Activated CD4-positive, alpha-beta memory T cell treated with anti-CD3 and anti-CD28 coated beads, Interleukin-2, amount 10 ng/mL, durations not matched to agents 7 days and 5 days (primary cell): ENCODE measurements around the gene DIDO1. TPM values are rescaled to one million over a fixed set of nuclear protein-coding genes. Genes with fewer than 3 reads are reported as not detected.

Experiments used
- CTCF ChIA-PET: fragments of 350-600 bp; sonication (Branson Sonifier 250); formaldehyde crosslinking; loops from one replicate; lab custom pipeline; 2021; ENCODE audit warnings: antibody characterized with exemption, inconsistent platforms; lab: Charles Lee
- POLR2A ChIA-PET: fragments of 350-600 bp; sonication (Branson Sonifier 250); formaldehyde crosslinking; loops from one replicate; lab custom pipeline; 2021; ENCODE audit warnings: antibody characterized with exemption; lab: Charles Lee
- DNase-seq: peaks from one replicate; pipeline ENCODE4 v3.0.0-alpha.2; 2020
- H3K27ac Mint-ChIP-seq: one replicate; pipeline ENCODE4 v1.8.0; 2021; ENCODE audit warnings: mild to moderate bottlenecking, mixed read lengths
- H3K27me3 Mint-ChIP-seq: one replicate; pipeline ENCODE4 v1.8.0; 2021; ENCODE audit warnings: mixed read lengths
- H3K36me3 Mint-ChIP-seq: one replicate; pipeline ENCODE4 v1.8.0; 2021; ENCODE audit warnings: low read depth, mixed read lengths
- H3K4me1 Mint-ChIP-seq: one replicate; pipeline ENCODE4 v1.8.0; 2021; ENCODE audit warnings: mixed read lengths
- H3K4me3 Mint-ChIP-seq: one replicate; pipeline ENCODE4 v1.8.0; 2021; ENCODE audit warnings: mild to moderate bottlenecking, mixed read lengths
- H3K9me3 Mint-ChIP-seq: one replicate; pipeline ENCODE4 v1.8.0; 2021; ENCODE audit warnings: mixed read lengths
- total RNA-seq, 2 experiments: library from RNA; stranded (reverse); gene quantifications; one replicate each; pipeline ENCODE4 v1.2.3, GENCODE V29; 2021

The DIDO1 gene
- total RNA-seq, 2 experiments from 2014 or later, result 62.2 to 66.2 TPM

GRCh38 chr20:62872862-62873261, 53.4 kb downstream of the DIDO1 start:
- Mint-ChIP-seq H3K27me3 (peaks cover 15% of the 10 kb centered on the region), H3K4me3 (no peak overlapping the region), H3K4me1 (peaks cover 18% of the 10 kb centered on the region), H3K9me3 (no peaks in the 10 kb centered on the region), H3K36me3 (no peaks in the 10 kb centered on the region), H3K27ac (no peak overlapping the region)
- DNase-seq, result no peak
- ChIA-PET POLR2A (no interaction called here), CTCF (interaction anchor here (0.6 to 1.4 kb wide), 3 partner anchors 11 to 68 kb away, joined by 3 read pairs; partner anchors contain the start of gene TCFL5)

GRCh38 chr20:62872184-62872847, 54.0 kb downstream of the DIDO1 start:
- H3K36me3 Mint-ChIP-seq, result no peaks in the 10 kb centered on the region
- no peaks in the 10 kb centered on the region for H3K9me3 Mint-ChIP-seq
- ChIA-PET POLR2A (interaction anchor here (1.5 kb wide), 1 partner anchor 11 kb away, joined by 3 read pairs; the partner anchor contains the start of gene TCFL5), CTCF (interaction anchor here (0.6 to 1.6 kb wide), 4 partner anchors 10 to 68 kb away, joined by 3 to 7 read pairs (median 3); partner anchors contain the start of gene TCFL5)
- peaks cover 18% of the 10 kb centered on the region for H3K4me1 Mint-ChIP-seq
- DNase-seq, result no peak
- H3K4me3 Mint-ChIP-seq, result no peak overlapping the region
- H3K27ac Mint-ChIP-seq, result no peak overlapping the region
- H3K27me3 Mint-ChIP-seq, result peaks cover 18% of the 10 kb centered on the region

- POLR2A ChIA-PET, result no interaction called here
- H3K4me1 Mint-ChIP-seq, result peaks cover 17% of the 10 kb centered on the region
- no peak overlapping the region for H3K27ac Mint-ChIP-seq
- H3K27me3 Mint-ChIP-seq, result peaks cover 25% of the 10 kb centered on the region
- no peak for DNase-seq
- no peaks in the 10 kb centered on the region for H3K9me3 Mint-ChIP-seq
- peaks cover 8% of the 10 kb centered on the region for H3K36me3 Mint-ChIP-seq
- H3K4me3 Mint-ChIP-seq, result no peak overlapping the region
- CTCF ChIA-PET, result no interaction called here
These were observed 62.1 kb downstream of the DIDO1 start for GRCh38 chr20:62864207-62864606.

- Mint-ChIP-seq H3K9me3 (no peaks in the 10 kb centered on the region), H3K4me1 (peaks cover 17% of the 10 kb centered on the region), H3K36me3 (peaks cover 8% of the 10 kb centered on the region), H3K27me3 (peaks cover 20% of the 10 kb centered on the region), H3K27ac (no peak within 1 kb of the TSS), H3K4me3 (peak within 1 kb of the TSS; percentile 58)
- peak; percentile 95 for DNase-seq
- CTCF ChIA-PET, result interaction anchor here (0.6 to 1.7 kb wide), 8 partner anchors 11 to 147 kb away, joined by 3 to 5 read pairs (median 3); no protein-coding TSS in a partner anchor
- POLR2A ChIA-PET, result interaction anchor here (0.8 to 1.8 kb wide), 10 partner anchors 10 to 121 kb away, joined by 3 to 5 read pairs (median 3); no protein-coding TSS in a partner anchor
These were observed 64.5 kb downstream of the DIDO1 start, which contains the start of gene TCFL5 for GRCh38 chr20:62861726-62862336. TSS of gene TCFL5 (minus strand) at chr20:62861822. CDS start at chr20:62861670, 152 bp downstream.

- H3K27me3 Mint-ChIP-seq, result peaks cover 20% of the 10 kb centered on the region
- no peak overlapping the region for H3K27ac Mint-ChIP-seq
- peaks cover 8% of the 10 kb centered on the region for H3K36me3 Mint-ChIP-seq
- H3K4me1 Mint-ChIP-seq, result peaks cover 17% of the 10 kb centered on the region
- ChIA-PET CTCF (interaction anchor here (0.6 to 1.4 kb wide), 8 partner anchors 12 to 148 kb away, joined by 3 to 5 read pairs (median 3); no protein-coding TSS in a partner anchor), POLR2A (interaction anchor here (0.8 to 1.8 kb wide), 9 partner anchors 11 to 121 kb away, joined by 3 to 5 read pairs (median 3); no protein-coding TSS in a partner anchor)
- DNase-seq, result peak; percentile 45
- peak overlapping the region; percentile 58 for H3K4me3 Mint-ChIP-seq
- no peaks in the 10 kb centered on the region for H3K9me3 Mint-ChIP-seq
These were observed 65.2 kb downstream of the DIDO1 start for GRCh38 chr20:62860924-62861691.

- peak overlapping the region; percentile 55 for H3K4me3 Mint-ChIP-seq
- no peaks in the 10 kb centered on the region for H3K9me3 Mint-ChIP-seq
- CTCF ChIA-PET, result interaction anchor here (1.4 kb wide), 1 partner anchor 38 kb away, joined by 3 read pairs; no protein-coding TSS in a partner anchor
- DNase-seq, result no peak
- peaks cover 8% of the 10 kb centered on the region for H3K36me3 Mint-ChIP-seq
- peaks cover 17% of the 10 kb centered on the region for H3K4me1 Mint-ChIP-seq
- POLR2A ChIA-PET, result interaction anchor here (1.1 to 1.4 kb wide), 3 partner anchors 11 to 94 kb away, joined by 3 to 5 read pairs (median 3); no protein-coding TSS in a partner anchor
- peaks cover 16% of the 10 kb centered on the region for H3K27me3 Mint-ChIP-seq
- no peak overlapping the region for H3K27ac Mint-ChIP-seq
These were observed 65.8 kb downstream of the DIDO1 start for GRCh38 chr20:62860391-62860923.

GRCh38 chr20:62859721-62860120, 66.6 kb downstream of the DIDO1 start:
- Mint-ChIP-seq H3K36me3 (peaks cover 8% of the 10 kb centered on the region), H3K4me1 (peaks cover 17% of the 10 kb centered on the region), H3K27ac (no peak overlapping the region), H3K9me3 (no peaks in the 10 kb centered on the region), H3K4me3 (peak overlapping the region; percentile 55), H3K27me3 (peaks cover 12% of the 10 kb centered on the region)
- POLR2A ChIA-PET, result interaction anchor here (1.1 kb wide), 1 partner anchor 94 kb away, joined by 3 read pairs; no protein-coding TSS in a partner anchor
- CTCF ChIA-PET, result no interaction called here
- no peak for DNase-seq

- ChIA-PET CTCF (no interaction called here), POLR2A (no interaction called here)
- no peak for DNase-seq
- Mint-ChIP-seq H3K4me3 (no peak overlapping the region), H3K27me3 (peaks cover 12% of the 10 kb centered on the region), H3K9me3 (no peaks in the 10 kb centered on the region), H3K27ac (no peak overlapping the region), H3K4me1 (peaks cover 17% of the 10 kb centered on the region), H3K36me3 (peaks cover 8% of the 10 kb centered on the region)
These were observed 68.1 kb downstream of the DIDO1 start for GRCh38 chr20:62858058-62858830.

GRCh38 chr20:62856931-62857619, 69.2 kb downstream of the DIDO1 start:
- ChIA-PET CTCF (no interaction called here), POLR2A (no interaction called here)
- Mint-ChIP-seq H3K27ac (no peak overlapping the region), H3K9me3 (no peaks in the 10 kb centered on the region), H3K36me3 (peaks cover 8% of the 10 kb centered on the region), H3K4me1 (peaks cover 13% of the 10 kb centered on the region), H3K27me3 (peaks cover 6% of the 10 kb centered on the region), H3K4me3 (no peak overlapping the region)
- DNase-seq, result no peak

GRCh38 chr20:62855120-62855519, 71.2 kb downstream of the DIDO1 start:
- no peak overlapping the region for H3K27ac Mint-ChIP-seq
- DNase-seq, result no peak
- H3K36me3 Mint-ChIP-seq, result peaks cover 4% of the 10 kb centered on the region
- H3K4me3 Mint-ChIP-seq, result no peak overlapping the region
- peaks cover 1% of the 10 kb centered on the region for H3K27me3 Mint-ChIP-seq
- CTCF ChIA-PET, result no interaction called here
- POLR2A ChIA-PET, result no interaction called here
- peaks cover 7% of the 10 kb centered on the region for H3K4me1 Mint-ChIP-seq
- H3K9me3 Mint-ChIP-seq, result no peaks in the 10 kb centered on the region

- POLR2A ChIA-PET, result no interaction called here
- Mint-ChIP-seq H3K4me3 (no peak overlapping the region), H3K4me1 (no peaks in the 10 kb centered on the region), H3K27me3 (no peaks in the 10 kb centered on the region), H3K9me3 (no peaks in the 10 kb centered on the region), H3K36me3 (no peaks in the 10 kb centered on the region), H3K27ac (no peak overlapping the region)
- DNase-seq, result no peak
- CTCF ChIA-PET, result no interaction called here
These were observed 72.2 kb downstream of the DIDO1 start for GRCh38 chr20:62854121-62854520.
